GM21723 (cell line): ENCODE measurements around the gene HHAT.
"Not testable (repeated sequence)": the region's sequence is repeated elsewhere in the genome, so short reads cannot be mapped to it uniquely, and the experiment has no call there.

Experiments
- ATAC-seq: cut with Tn5 transposase; IDR thresholded peaks from one replicate; pipeline ENCODE4 v1.9.1; 2021; ENCODE audit warnings: mild to moderate bottlenecking, moderate library complexity; ENCODE audit not compliant: unreplicated experiment

HHAT gene

GRCh38 chr1:210631399-210631798 is 302.7 kb downstream of the HHAT start:
- no peak for ATAC-seq

DNA sequence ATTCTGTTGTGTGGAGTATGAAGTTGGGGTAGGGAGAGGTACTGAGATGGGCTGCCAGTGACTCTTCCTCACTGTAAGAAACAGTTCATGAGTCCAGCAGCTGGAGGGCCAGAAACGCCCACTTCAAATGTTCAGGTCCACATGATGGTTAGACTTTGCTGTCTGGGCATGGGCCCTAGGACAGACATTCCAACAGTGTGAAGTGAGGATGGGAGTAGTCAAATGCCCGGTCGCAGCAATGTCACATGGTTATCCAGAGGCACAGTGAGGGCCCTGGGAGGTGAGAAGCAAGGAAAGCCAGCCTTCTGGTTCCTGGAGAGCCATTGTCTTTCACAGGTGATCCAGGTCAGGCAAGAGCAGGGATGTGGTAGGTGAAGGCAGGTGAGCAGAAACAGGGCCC is 304.4 kb downstream of the HHAT start:
- no peak for ATAC-seq

DNA sequence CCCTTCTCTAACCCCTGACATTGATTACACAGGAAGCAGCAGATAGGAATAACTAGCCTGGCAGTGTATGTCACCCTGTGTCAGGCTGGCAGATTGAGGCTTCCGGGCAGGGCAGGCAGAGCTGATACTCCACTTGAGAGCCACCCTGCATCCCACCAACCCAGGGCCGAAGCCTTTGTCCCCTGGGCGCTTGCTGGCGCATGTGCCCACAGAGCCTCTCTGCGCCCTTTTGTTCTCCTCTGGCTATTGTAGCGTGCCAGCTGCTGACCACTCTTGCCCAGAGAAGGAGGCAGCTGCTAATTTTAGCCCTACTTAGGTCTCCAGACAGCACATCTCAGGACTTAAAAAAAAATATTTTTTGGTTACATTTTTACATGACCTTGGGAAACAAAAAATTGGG is 304.9 kb downstream of the HHAT start:
- ATAC-seq = no peak

DNA sequence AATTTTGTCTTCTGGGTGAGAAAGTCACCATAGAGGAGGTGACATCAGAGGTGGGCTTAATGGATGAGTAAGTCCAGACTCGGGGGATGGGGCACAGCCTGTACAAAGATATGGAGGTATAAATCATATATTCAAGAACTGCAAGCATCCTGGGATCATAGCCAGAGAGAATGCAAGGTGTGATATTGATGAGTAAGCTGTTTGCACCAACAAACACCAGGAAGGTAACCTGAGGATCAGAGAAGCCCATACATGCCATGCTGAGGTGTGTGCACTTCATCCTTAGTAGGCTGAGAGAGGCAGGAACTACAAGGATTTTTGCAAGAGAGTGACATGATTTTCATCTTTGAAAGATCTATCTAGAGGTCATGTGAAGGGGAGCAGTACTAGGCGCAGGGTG is 306.4 kb downstream of the HHAT start:
- no peak for ATAC-seq

- ATAC-seq = no peak
Observed at GRCh38 chr1:210641582-210641981, 312.9 kb downstream of the HHAT start.

GRCh38 chr1:210645582-210646257 is 317.0 kb downstream of the HHAT start:
- ATAC-seq = no peak

- ATAC-seq = no peak
Observed at GRCh38 chr1:210646258-210646616, 317.5 kb downstream of the HHAT start.

GRCh38 chr1:210647406-210648333 is 319.0 kb downstream of the HHAT start:
- no peak for ATAC-seq

- ATAC-seq = no peak
Observed at GRCh38 chr1:210648588-210649269, 320.0 kb downstream of the HHAT start.

GRCh38 chr1:210650403-210650802 is 321.7 kb downstream of the HHAT start:
- ATAC-seq = no peak

- no peak for ATAC-seq
Observed at GRCh38 chr1:210652329-210652954, 323.7 kb downstream of the HHAT start.

DNA sequence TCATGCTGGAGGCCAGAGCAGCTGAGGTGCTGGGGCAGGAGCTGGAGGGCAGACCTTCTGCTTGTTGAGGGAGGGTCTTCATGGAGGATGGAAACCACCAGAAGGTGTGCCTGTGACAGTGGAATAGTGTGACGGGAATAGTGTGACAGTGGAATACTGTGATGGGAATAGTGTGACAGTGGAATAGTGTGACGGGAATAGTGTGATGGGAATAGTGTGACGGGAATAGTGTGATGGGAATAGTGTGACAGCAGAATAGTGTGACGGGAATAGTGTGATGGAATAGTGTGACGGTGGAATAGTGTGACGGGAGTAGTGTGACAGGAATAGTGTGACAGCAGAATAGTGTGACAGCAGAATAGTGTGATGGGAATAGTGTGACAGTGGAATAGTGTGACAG is 325.1 kb downstream of the HHAT start:
- no peak for ATAC-seq

DNA sequence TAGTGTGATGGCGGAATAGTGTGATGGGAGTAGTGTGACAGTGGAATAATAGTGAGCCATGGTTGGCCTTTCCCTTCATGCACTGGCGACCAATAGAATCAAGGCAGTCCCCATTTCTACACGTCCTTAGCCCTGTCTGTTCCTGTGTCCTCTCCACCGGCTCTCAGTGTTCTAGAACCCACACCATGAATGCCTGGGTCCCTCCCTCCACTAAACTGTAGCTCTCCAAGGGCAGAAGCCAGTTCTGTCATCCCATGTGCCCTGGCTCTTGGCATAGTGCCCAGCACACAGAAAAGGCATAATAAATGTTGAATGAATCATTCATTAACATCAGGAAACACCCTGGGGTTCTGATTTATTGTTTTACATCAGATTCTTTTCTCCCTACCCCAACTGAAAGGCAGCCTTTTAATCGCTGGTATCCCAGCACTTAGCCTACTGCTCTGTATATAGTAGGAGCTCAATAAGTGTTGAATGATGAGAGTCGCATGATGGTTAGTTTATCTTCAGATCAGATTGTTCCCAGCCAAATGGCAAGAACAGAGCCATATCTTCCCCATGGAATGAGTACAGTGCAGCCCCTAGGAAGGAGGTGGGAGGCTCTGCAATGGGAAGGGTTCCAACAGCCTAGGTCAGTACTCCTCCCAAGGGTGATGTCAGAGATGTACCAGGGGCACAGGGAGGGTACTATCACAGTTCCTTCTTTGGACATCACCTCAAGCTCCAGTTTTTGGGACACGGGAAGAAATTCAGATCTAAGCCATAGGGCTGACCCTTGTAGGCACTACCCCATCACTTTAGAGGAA is 325.7 kb downstream of the HHAT start:
- ATAC-seq = no peak

GRCh38 chr1:210655511-210655910 is 326.8 kb downstream of the HHAT start:
- no peak for ATAC-seq

DNA sequence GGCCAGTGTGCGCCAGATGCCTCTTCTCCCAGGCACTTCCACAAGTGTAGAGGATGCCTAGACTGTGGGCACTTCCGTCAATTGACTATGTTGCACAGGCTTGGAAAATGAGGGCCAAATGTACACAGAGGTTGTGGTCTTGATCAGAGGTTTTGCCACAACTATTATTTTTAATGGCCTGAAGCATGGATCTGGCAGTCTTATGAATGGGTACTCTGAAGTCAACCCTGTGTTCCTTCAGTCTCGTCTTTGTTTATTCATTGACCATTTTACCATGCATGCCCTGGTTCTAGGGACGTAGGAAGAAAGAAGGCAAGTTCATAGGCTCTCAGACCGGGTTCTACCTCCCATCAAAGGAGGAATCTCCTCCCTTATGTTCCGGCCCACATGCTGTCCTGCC is 329.1 kb downstream of the HHAT start:
- no peak for ATAC-seq

- not testable (repeated sequence) for ATAC-seq
Observed at GRCh38 chr1:210661520-210661919, 332.8 kb downstream of the HHAT start.

DNA sequence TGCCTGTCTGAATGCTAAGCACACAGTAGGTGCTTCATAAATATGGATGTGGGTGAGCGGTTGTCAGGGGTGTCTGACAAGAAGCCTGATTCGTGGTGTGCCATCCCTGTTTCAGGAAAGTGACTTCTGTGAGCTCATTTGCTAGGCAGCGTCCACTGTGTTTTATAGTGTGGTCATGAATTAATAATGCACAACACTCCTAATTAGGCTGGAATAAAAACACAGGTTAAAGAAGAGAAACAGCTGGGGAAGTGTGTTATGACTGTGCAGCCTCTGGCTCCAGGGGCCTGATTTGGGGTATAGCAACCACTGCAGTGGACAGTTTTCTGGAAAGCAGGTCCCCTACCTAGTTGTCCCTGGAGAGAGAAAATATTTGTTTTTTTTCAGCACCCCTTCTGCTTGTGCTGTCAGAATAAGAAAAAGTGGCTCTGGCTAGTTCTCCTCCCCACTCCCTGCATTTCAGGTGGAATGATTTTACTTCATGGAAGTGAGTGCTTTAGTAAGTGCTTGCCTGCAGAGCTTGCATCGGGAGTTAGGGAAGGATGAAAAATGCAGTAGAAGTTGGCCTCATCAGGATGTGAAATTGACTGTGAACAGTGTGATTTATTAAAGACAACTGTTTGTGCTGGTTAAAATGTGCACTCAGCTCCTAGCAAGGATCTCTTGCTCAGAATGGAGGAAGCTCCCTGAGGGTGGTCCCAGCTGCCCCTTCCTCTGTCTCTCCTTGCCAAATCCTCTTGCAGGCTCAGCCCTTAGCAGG is 333.8 kb downstream of the HHAT start:
- ATAC-seq = no peak

- no peak for ATAC-seq
Observed at GRCh38 chr1:210663730-210664573, 335.2 kb downstream of the HHAT start.

DNA sequence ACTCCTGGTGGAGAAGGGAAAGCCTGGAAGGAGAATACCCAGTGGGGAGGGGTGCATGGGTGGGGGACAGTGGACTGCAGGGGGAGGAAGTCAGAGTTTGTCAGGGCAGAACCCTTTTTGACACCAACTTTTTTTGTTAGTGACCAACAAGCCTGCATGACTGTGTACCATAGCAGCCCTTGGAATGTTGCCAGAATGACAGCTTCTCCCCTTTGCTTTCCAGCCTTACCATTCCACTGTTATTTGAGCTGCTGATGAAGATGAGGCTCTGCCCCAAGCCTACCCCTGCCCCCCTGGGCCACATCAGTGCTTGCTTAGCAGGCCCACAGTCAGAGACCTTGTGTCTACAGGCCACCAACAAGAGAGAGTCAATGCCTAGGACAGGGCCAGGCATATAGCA is 341.2 kb downstream of the HHAT start:
- no peak for ATAC-seq
